Measurements from ENCODE around the gene ERG.

Gene ERG

DNA sequence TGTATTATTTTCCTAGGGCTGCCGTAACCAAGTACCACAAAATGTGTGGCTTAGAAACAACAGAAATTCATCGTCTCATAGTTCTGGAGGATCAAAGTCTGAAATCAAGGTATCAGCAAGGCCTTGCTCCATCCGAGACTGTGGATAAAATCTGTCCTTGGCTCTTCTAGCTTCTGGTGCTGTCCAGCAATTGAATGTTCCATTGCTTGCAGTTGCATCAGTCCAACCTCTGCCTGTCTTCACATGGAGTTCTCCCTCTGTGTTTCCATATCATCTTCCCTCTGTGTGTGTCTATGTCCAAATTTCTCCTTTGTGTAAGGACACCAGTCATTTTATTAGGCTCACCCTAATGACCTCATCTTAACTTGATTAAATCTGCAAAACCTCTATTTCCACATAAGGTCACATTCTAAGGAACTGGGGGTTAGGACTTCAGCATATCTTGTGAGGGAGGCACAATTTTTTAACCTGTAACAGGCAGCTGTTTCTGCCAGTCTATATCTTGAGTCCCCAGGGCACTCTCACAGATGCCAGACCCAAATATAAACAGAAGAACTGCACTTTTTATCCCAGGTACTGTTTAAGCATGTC, 84.2 kb downstream of the ERG start:
- Histone ChIP-seq H2AFZ (ENCODE audit: low read depth) (no peak overlapping the region), H3K27ac (no peak overlapping the region), H3K4me3 (IDR thresholded peaks at IDR 0.05; ENCODE audit: insufficient read depth, low read depth, low read length) (no peak overlapping the region), H3K79me2 (ENCODE audit: insufficient read depth, low read depth) (no peaks in the 10 kb centered on the region), H3K36me3 (ENCODE audit: insufficient read depth) (no peaks in the 10 kb centered on the region), H3K4me2 (no peak overlapping the region), H3K4me1 (ENCODE audit: low read depth, poor library complexity, severe bottlenecking) (no peaks in the 10 kb centered on the region), H4K20me1 (ENCODE audit: insufficient read depth) (no peaks in the 10 kb centered on the region), H3K27me3 (ENCODE audit: insufficient read depth, low read depth) (no peaks in the 10 kb centered on the region), H3K9ac (no peak overlapping the region)
- no peak for TF ChIP-seq CTCF (conservative IDR thresholded peaks at IDR 0.05; ENCODE audit: low read depth, low read length)

- Histone ChIP-seq H3K36me3 (ENCODE audit: insufficient read depth) (no peaks in the 10 kb centered on the region), H3K27me3 (ENCODE audit: insufficient read depth, low read depth) (no peaks in the 10 kb centered on the region), H4K20me1 (ENCODE audit: insufficient read depth) (no peaks in the 10 kb centered on the region), H3K79me2 (ENCODE audit: insufficient read depth, low read depth) (no peaks in the 10 kb centered on the region), H3K4me2 (no peak overlapping the region), H3K9ac (no peak overlapping the region), H3K4me1 (ENCODE audit: low read depth, poor library complexity, severe bottlenecking) (no peaks in the 10 kb centered on the region), H2AFZ (ENCODE audit: low read depth) (no peak overlapping the region), H3K4me3 (IDR thresholded peaks at IDR 0.05; ENCODE audit: insufficient read depth, low read depth, low read length) (no peak overlapping the region), H3K27ac (no peak overlapping the region)
- no peak for TF ChIP-seq CTCF (conservative IDR thresholded peaks at IDR 0.05; ENCODE audit: low read depth, low read length)
These were observed 87.8 kb downstream of the ERG start for GRCh38 chr21:38410466-38410865.

DNA sequence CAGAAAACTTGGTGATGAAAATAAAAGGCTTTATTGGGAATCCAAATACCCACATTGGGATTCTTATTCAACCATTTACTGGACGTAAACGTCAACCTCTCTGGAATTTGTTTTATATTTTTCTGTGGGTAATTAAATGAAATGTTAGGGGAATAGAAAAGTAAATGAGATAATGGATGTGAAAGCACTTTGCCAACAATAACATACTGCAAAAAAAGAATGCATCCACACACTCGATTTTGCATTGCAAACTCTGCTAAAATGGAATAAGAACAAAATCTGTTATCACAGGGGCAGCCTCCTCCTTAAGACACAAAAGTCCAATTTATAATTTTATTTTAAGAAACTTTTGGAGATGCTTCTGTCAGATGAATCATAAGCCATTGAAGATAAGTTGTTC, 88.4 kb downstream of the ERG start:
- H2AFZ ChIP-seq (ENCODE audit: low read depth) = no peak overlapping the region
- no peaks in the 10 kb centered on the region for H3K36me3 ChIP-seq (ENCODE audit: insufficient read depth)
- H3K4me1 ChIP-seq (ENCODE audit: low read depth, poor library complexity, severe bottlenecking) = no peaks in the 10 kb centered on the region
- no peak overlapping the region for H3K27ac ChIP-seq
- no peak overlapping the region for H3K4me2 ChIP-seq
- H4K20me1 ChIP-seq (ENCODE audit: insufficient read depth) = no peaks in the 10 kb centered on the region
- H3K4me3 ChIP-seq (IDR thresholded peaks at IDR 0.05; ENCODE audit: insufficient read depth, low read depth, low read length) = no peak overlapping the region
- H3K9ac ChIP-seq = no peak overlapping the region
- H3K79me2 ChIP-seq (ENCODE audit: insufficient read depth, low read depth) = no peaks in the 10 kb centered on the region
- TF ChIP-seq CTCF (conservative IDR thresholded peaks at IDR 0.05; ENCODE audit: low read depth, low read length) = no peak
- H3K27me3 ChIP-seq (ENCODE audit: insufficient read depth, low read depth) = no peaks in the 10 kb centered on the region

DNA sequence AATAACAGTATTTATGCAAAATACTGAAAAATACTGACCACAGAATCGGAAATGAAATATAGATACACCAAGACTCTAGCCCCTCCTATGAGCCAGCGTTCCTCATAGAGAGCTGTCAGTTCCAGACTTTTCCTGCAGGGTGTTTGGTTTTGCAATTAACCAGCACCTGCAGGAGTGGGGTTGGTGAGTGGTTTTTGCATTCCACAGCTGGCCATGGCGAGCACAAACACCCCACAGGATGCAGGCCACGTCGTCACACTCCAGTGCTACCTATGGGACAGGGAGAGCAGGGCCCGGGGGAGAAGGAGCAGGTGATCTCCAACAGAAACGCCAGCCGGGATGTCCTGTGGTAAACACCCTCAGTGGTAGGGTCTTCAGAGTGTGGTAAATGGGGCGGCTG, 94.1 kb downstream of the ERG start:
- Histone ChIP-seq H3K27ac (no peak overlapping the region), H3K9ac (no peak overlapping the region), H3K79me2 (ENCODE audit: insufficient read depth, low read depth) (no peaks in the 10 kb centered on the region), H3K4me2 (no peak overlapping the region), H3K27me3 (ENCODE audit: insufficient read depth, low read depth) (no peaks in the 10 kb centered on the region), H3K4me3 (IDR thresholded peaks at IDR 0.05; ENCODE audit: insufficient read depth, low read depth, low read length) (no peak overlapping the region), H2AFZ (ENCODE audit: low read depth) (no peak overlapping the region), H3K4me1 (ENCODE audit: low read depth, poor library complexity, severe bottlenecking) (no peaks in the 10 kb centered on the region), H3K36me3 (ENCODE audit: insufficient read depth) (no peaks in the 10 kb centered on the region), H4K20me1 (ENCODE audit: insufficient read depth) (no peaks in the 10 kb centered on the region)
- TF ChIP-seq CTCF (conservative IDR thresholded peaks at IDR 0.05; ENCODE audit: low read depth, low read length) = no peak

All from KMS-11 (cell line).